Aorta (tissue), 5 donors: ENCODE results near the gene IL22. TPM values are rescaled to one million over a fixed set of nuclear protein-coding genes. Genes with fewer than 3 reads are reported as not detected.

ENCODE experiments used
- ATAC-seq: fragments of 200-7000 bp; cut with Tn5 transposase; one replicate; pipeline ENCODE4 v1.9.1; 2022; ENCODE audit warnings: moderate library complexity; ENCODE audit not compliant: low FRiP score
- DNase-seq, 2 donors: peaks; one replicate each; pipeline ENCODE4 v3.0.0-alpha.2; 2020
- H3K27ac ChIP-seq, 2 donors: one replicate each; pipeline ENCODE4 v1.5.1; 2013; ENCODE audit warnings: low read length in 2 of 2, mild to moderate bottlenecking in 2 of 2, moderate library complexity in 2 of 2, control low read depth in 1 of 2, inconsistent platforms in 1 of 2, low read depth in 1 of 2
- H3K27me3 ChIP-seq, 2 donors: one replicate each; pipeline ENCODE4 v1.6.1; 2013; ENCODE audit warnings: control low read depth in 1 of 2, low read length in 1 of 2, mild to moderate bottlenecking in 1 of 2, moderate library complexity in 1 of 2; ENCODE audit not compliant: insufficient read depth in 2 of 2, control insufficient read depth in 1 of 2
- H3K36me3 ChIP-seq, 2 donors: one replicate each; pipeline ENCODE4 v1.6.1; 2013; ENCODE audit warnings: control low read depth in 1 of 2, low read length in 1 of 2, mild to moderate bottlenecking in 1 of 2; ENCODE audit not compliant: insufficient read depth in 2 of 2, control insufficient read depth in 1 of 2
- H3K4me1 ChIP-seq, 2 donors: one replicate each; pipeline ENCODE4 v1.6.1; 2013; ENCODE audit warnings: low read length in 2 of 2, control low read depth in 1 of 2, mild to moderate bottlenecking in 1 of 2, moderate library complexity in 1 of 2; ENCODE audit not compliant: insufficient read depth in 2 of 2, control insufficient read depth in 1 of 2
- H3K4me3 ChIP-seq, 2 donors: one replicate each; pipeline ENCODE4 v1.5.1; 2013; ENCODE audit warnings: low read length in 2 of 2, control low read depth in 1 of 2, mild to moderate bottlenecking in 1 of 2
- H3K9me3 ChIP-seq: one replicate; pipeline ENCODE4 v1.6.1; 2013; ENCODE audit warnings: mild to moderate bottlenecking, low read length; ENCODE audit not compliant: control insufficient read depth
- WGBS, 2 donors: extraction: QIAGEN DNeasy Blood & Tissue Kit; methylation state at CpG; one replicate each; pipeline ENCODE4 v1.1.7; 2013; 5-methylcytosine and 5-hydroxymethylcytosine counted together
- intact Hi-C, 2 donors: fragments of 100-400 bp; cut with DNase I; formaldehyde crosslinking; loops; one replicate each; pipeline versions ENCODE4 v1.14.2 to v1.15.0; 2022
- polyA plus RNA-seq, 2 donors: library from polyadenylated mRNA; stranded (reverse); fragments of 200-250 nt; gene quantifications; one replicate each; pipeline ENCODE4 v1.2.3, GENCODE V29; 2013
- total RNA-seq, 2 donors: library from RNA; stranded (reverse); fragmentation: NEBNext Ultra II Directional; extraction: Animal tissue kit (Norgen Biotek cat#: 25700); gene quantifications; one replicate each; pipeline ENCODE4 v1.2.1, GENCODE V29; 2021
- donor health status: healthy with polysubstance abuse.
- donor health status: Bipolar disorder and iron deficiency.
- donor health status: DM: no; HTN: no; CAD: no.
- donor health status: DM: no; HTN: no; CAD: no.
- donor health status: DM: yes; HTN: yes; CAD: no.

Gene IL22
- total and polyA plus RNA-seq, 4 donors, result not detected

DNA sequence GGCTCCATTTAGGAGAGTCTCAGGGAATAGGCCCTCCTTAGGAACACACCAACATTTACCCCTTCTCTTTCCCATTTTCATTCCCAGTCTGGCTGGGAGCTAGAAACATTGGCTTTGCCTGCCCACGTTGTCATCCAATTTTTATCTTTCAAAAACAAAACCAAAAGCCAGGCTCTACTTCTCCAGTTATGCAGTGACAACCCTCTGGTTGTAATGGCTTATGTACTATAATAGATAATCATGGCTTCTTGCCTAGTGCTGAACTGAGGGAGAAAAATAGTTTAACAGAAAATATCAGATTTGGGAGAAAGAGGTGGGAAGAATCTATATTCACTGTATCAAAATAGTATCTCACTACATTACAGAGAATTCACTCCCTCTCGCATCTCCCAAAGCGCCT is 32.1 kb upstream of the IL22 start:
- Histone ChIP-seq H3K27me3 (no peaks in the 10 kb centered on the region), H3K27ac (no peak overlapping the region), H3K4me1 (no peaks in the 10 kb centered on the region), H3K36me3 (no peaks in the 10 kb centered on the region), H3K9me3 (no peaks in the 10 kb centered on the region), H3K4me3 (no peak overlapping the region)
- 38 to 41% methylated on average over 3 of the region's 3 CpGs for WGBS, 2 donors
- no peak for DNase-seq
- ATAC-seq, result no peak
- intact Hi-C loops, result no loop called here

DNA sequence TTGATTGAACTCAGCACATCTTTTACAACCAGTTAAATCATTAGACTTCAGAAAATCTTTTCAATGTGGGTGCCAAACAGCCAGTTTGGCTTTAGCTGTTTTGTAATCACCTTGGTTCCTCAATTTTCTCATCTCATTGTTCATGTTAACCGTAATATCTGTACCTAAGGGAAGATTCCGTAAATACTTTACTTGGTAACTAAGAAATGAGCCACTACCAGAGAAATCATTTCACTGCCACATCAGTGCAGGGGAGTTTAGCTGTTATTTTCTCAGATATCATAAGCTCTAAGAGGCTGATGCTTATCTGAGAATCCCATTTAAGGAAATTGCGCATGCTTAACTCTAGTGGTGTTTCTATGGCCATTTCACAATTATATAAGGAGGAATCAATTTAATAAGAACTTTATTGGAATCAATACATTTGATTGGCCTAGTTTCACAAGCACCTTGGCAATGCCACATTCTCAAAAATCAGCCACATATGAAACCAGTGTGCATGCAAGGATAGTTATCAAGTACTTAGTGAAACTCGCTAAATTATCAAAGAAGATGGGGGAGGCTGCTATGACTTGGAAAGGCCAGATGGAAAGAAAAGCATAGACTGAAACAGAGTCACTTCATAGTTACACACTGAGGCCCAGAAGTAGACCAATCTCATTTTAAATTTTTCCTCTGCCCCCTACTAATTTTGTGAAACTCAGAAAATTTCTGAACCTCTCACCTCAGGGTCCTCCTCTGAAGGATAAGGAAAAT is 28.1 kb upstream of the IL22 start:
- Histone ChIP-seq H3K27me3 (no peaks in the 10 kb centered on the region), H3K4me1 (no peaks in the 10 kb centered on the region), H3K4me3 (no peak overlapping the region), H3K27ac (no peak overlapping the region), H3K36me3 (no peaks in the 10 kb centered on the region), H3K9me3 (no peaks in the 10 kb centered on the region)
- WGBS, 2 donors, result 95 to 96% methylated on average over 4 of the region's 4 CpGs
- DNase-seq (no peak), ATAC-seq (no peak)
- intact Hi-C loops, result no loop called here

DNA sequence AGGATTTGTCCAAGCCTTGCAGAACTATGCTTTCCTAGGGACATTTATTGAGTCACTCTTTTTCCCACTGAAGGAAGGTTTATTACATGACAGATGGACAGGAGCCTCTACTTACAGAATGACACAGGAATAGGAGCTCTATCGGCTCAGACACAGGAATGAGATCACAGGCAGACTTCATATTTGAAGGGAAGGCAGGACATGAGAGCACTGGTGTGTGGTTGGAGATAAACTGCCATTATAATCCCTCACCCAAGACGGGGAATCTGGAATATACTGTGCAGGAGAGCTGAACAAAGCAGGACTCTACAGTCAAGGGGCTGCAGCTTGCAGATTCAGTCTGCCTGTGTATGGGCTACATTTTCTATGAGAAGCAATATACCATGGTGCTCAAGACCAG is 26.8 kb upstream of the IL22 start:
- no peaks in the 10 kb centered on the region for H3K4me1 ChIP-seq
- WGBS, 2 donors, result 81 to 87% methylated on average over 2 of the region's 2 CpGs

DNA sequence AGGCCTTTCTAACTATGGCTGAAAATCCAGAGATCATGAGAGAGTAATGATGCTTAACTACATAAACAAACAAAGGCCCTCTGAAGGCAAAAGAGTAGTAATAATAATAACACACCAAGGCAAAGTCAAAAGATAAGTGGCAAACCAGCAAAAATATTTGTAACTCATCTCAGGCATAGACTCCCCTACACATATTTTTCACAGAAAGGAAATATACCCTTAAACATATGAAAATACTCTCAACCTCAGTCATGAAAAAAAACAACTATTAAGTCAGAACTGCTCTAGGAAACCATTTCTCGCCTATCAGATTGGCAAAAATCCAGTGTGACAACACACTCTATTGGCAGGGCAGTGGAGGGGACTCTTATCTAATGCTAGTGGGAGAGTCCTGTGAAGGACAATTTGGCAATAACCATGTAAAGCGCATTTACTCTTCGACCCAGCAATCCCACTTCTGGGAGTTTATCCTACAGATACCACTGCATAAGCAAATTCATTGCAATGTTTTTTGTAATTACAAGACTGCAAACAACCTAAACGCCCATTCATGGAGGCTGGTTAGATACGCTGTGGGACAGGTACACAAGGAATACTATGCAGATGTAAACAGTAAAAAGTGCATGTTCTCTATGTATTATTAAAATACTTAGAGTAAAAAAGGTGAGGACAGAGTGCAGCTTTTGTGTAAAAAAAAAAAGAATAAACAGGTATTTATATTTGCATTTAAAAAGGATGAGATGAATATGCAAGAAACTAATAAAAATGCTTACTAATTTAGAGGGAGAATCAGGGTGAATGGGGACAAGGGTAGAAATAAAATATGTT is 26.0 kb upstream of the IL22 start:
- Histone ChIP-seq H3K27ac (no peak overlapping the region), H3K27me3 (no peaks in the 10 kb centered on the region), H3K4me3 (no peak overlapping the region), H3K9me3 (no peaks in the 10 kb centered on the region), H3K36me3 (no peaks in the 10 kb centered on the region), H3K4me1 (no peaks in the 10 kb centered on the region)
- WGBS, 2 donors, result 36 to 38% methylated on average over 5 of the region's 5 CpGs
- ATAC-seq (no peak), DNase-seq (no peak)
- intact Hi-C loops, result no loop called here

More for the DNA sequence above, 26.8 kb upstream of the IL22 start:
- ATAC-seq (no peak), DNase-seq (no peak)
- Histone ChIP-seq H3K9me3 (no peaks in the 10 kb centered on the region), H3K4me3 (no peak overlapping the region), H3K27me3 (no peaks in the 10 kb centered on the region), H3K27ac (no peak overlapping the region), H3K36me3 (no peaks in the 10 kb centered on the region)
- intact Hi-C loops, result no loop called here

DNA sequence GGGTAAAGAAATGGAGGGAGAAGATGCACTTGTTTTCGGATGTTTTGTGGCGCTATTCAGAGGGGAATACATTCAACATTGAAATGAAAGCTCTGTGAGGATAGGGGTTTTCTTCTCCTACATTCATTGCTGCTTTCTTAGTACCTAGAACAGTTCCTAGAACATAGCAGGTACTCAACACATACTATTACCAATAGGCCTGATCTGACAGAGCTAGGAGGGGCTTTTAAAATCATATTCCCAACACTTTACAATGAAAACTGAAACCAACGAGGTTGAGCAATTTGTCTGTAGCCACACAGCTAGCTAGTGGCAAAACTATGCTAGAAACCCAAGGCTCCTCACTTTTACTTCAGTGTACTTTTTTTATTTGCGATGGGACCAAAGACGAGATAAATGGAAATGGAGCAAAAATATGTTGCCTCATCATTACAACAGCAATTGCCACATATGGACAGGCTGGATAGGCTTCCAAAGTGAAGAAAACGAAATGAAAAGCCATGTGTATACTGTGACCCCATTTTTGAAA is 23.1 kb upstream of the IL22 start:
- DNase-seq (no peak), ATAC-seq (no peak)
- intact Hi-C loops, result no loop called here
- H3K36me3 ChIP-seq, result no peaks in the 10 kb centered on the region
- no peaks in the 10 kb centered on the region for H3K4me1 ChIP-seq
- no peak overlapping the region for H3K27ac ChIP-seq
- H3K4me3 ChIP-seq, result no peak overlapping the region
- H3K9me3 ChIP-seq, result no peaks in the 10 kb centered on the region
- WGBS, 2 donors, result 95% methylated on average over 6 of the region's 6 CpGs
- no peaks in the 10 kb centered on the region for H3K27me3 ChIP-seq

DNA sequence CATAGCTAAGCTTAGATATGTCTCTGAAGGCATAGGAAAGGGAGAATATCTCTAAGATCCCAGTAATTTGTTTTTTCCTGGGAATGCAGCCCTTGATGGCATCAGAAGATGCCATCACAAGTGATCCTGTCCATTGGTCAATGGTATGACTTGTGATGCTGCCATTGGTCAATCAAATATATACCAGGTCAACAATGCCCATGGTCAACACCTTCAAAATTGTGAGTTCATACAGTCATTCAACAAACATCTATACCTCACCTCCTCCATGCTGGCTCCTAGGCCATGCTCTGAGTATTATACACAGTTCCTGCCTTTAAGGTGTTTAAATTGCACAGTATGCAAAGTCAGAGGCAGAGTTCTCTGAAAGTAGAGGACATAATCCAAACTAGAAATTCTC is 19.3 kb upstream of the IL22 start:
- H3K27ac ChIP-seq, result no peak overlapping the region
- H3K36me3 ChIP-seq, result no peaks in the 10 kb centered on the region
- intact Hi-C loops, result no loop called here
- H3K4me1 ChIP-seq, result no peaks in the 10 kb centered on the region
- ATAC-seq (no peak), DNase-seq (no peak)
- no peak overlapping the region for H3K4me3 ChIP-seq
- no peaks in the 10 kb centered on the region for H3K9me3 ChIP-seq
- H3K27me3 ChIP-seq, result no peaks in the 10 kb centered on the region

DNA sequence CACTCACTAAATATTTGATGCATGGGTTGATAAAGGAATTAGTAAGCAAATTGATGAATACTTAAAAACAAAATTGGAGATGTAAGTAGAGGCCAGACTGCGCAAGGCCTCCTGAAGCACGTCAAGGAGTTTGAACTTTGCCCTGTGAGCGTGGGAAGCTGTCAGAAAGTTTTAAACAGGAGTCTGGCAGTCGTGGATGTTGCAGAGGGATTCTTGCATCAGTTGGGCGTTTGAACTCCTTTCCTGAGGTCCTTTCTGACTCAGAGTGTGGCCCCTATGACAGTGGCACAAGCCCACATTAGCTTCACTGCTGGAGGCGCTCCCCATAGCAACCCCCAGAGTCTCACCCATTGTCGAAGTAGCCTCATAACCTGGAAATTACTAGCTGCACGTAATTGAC is 17.9 kb upstream of the IL22 start:
- Histone ChIP-seq H3K27me3 (no peaks in the 10 kb centered on the region), H3K36me3 (no peaks in the 10 kb centered on the region), H3K9me3 (no peaks in the 10 kb centered on the region), H3K27ac (no peak overlapping the region), H3K4me3 (no peak overlapping the region), H3K4me1 (no peaks in the 10 kb centered on the region)
- no peak for ATAC-seq
- no peak for DNase-seq
- intact Hi-C loops, result no loop called here
- 87 to 91% methylated on average over 8 of the region's 8 CpGs for WGBS, 2 donors

DNA sequence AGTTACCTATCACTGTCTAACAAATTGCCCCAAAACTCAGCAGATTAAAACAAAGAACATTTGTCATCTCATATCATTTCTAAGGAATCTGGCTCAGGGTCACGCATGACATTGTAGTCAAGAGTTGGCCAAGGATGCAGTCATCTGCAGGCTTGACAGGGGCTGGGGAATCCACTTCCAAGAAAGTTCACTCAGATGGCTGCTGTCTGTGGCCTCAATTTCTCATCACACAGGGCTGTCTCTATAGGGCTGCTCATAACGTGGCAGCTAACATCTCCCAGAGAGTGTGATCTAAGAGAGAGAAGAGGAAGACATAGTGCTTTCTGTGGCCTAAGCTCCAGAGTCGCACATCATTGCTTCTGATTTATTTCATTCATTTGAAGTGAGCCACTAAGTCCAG is 17.0 kb upstream of the IL22 start:
- intact Hi-C loops, result no loop called here
- Histone ChIP-seq H3K27ac (no peak overlapping the region), H3K4me3 (no peak overlapping the region), H3K9me3 (no peaks in the 10 kb centered on the region), H3K27me3 (no peaks in the 10 kb centered on the region), H3K4me1 (no peaks in the 10 kb centered on the region), H3K36me3 (no peaks in the 10 kb centered on the region)
- 91% methylated on average over 3 of the region's 3 CpGs for WGBS, 2 donors
- DNase-seq (no peak), ATAC-seq (peak; percentile 29)

DNA sequence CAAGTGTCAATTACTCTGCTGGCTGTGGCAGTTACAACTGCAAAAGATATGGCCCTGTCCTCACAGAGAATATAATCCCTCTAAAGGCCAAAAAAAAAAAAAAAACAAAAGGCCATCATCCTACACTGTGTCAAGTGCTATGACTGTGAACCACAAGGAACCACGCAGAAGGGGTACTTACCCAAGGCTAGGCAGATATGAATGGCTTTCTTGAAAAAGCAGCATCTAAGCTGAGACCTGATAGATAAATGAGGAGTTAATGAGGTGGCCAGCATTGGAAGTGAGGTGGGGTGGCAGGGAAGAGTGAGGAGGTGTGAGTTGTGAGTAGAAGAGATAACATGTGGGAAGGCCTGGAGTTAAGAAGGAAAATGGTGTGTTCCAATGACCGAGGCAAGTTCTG is 16.4 kb upstream of the IL22 start:
- no peak for DNase-seq
- intact Hi-C loops, result no loop called here
- Histone ChIP-seq H3K27ac (no peak overlapping the region), H3K4me1 (no peaks in the 10 kb centered on the region), H3K27me3 (no peaks in the 10 kb centered on the region), H3K9me3 (no peaks in the 10 kb centered on the region), H3K36me3 (no peaks in the 10 kb centered on the region), H3K4me3 (no peak overlapping the region)
- ATAC-seq, result peak; percentile 19
- WGBS, 2 donors, result 95 to 100% methylated on average over 2 of the region's 2 CpGs
